Neural cell (in vitro differentiated cells): ENCODE results near the gene WNT4. TPM values are rescaled to one million over a fixed set of nuclear protein-coding genes. Genes with fewer than 3 reads are reported as not detected.
A peak's percentile ranks its signal among the peaks of the same experiment; 100 is the strongest.

Experiments used
- H2AFZ ChIP-seq: fragments of 200-600, 300-800 bp; sonication (generic), shearing (Covaris generic); 2 replicates; pipeline ENCODE4 v1.6.0; 2014; ENCODE audit warnings: low read depth, mild to moderate bottlenecking, antibody characterized with exemption, low read length, moderate library complexity
- H3F3A ChIP-seq: fragments of 200-600 bp; shearing (Covaris generic); 2 replicates; pipeline ENCODE4 v1.6.1; 2016; ENCODE audit warnings: mild to moderate bottlenecking, moderate library complexity, mixed read lengths, antibody characterized with exemption, low read length; ENCODE audit not compliant: insufficient read depth, poor library complexity, severe bottlenecking
- H3K27ac ChIP-seq: fragments of 200-600, 300-800 bp; sonication (generic), shearing (Covaris generic); 2 replicates; pipeline ENCODE4 v1.5.1; 2014; ENCODE audit warnings: mild to moderate bottlenecking, low read length, moderate library complexity
- H3K27me3 ChIP-seq: fragments of 300-800, 200-600 bp; sonication (generic), shearing (Covaris generic); 2 replicates; pipeline ENCODE4 v1.6.0; 2014; ENCODE audit warnings: mild to moderate bottlenecking, low read depth, low read length, moderate library complexity; ENCODE audit not compliant: insufficient read depth
- H3K36me3 ChIP-seq: fragments of 300-800, 200-600 bp; sonication (generic), shearing (Covaris generic); 2 replicates; pipeline ENCODE4 v1.5.1; 2014; ENCODE audit warnings: mild to moderate bottlenecking, antibody characterized with exemption, low read length, moderate library complexity; ENCODE audit not compliant: insufficient read depth
- H3K4me2 ChIP-seq: fragments of 300-800, 200-600 bp; sonication (generic), shearing (Covaris generic); 2 replicates; pipeline ENCODE4 v1.6.0; 2014; ENCODE audit warnings: mild to moderate bottlenecking, low read length
- H3K4me3 ChIP-seq: fragments of 300-800, 200-600 bp; sonication (generic), shearing (Covaris generic); 2 replicates; pipeline ENCODE4 v1.5.1; 2014; ENCODE audit warnings: mild to moderate bottlenecking, low read length, moderate library complexity
- H3K79me2 ChIP-seq: fragments of 200-600 bp; shearing (Covaris generic); replicated peaks from 2 replicates; pipeline ENCODE4 v1.6.0; 2014; ENCODE audit warnings: mild to moderate bottlenecking, low read length, moderate library complexity; ENCODE audit not compliant: insufficient read depth
- H3K9ac ChIP-seq: fragments of 300-800, 200-600 bp; sonication (generic), shearing (Covaris generic); 2 replicates; pipeline ENCODE4 v1.6.1; 2016; ENCODE audit warnings: mild to moderate bottlenecking, low read length, mixed read lengths
- H3K9me2 ChIP-seq: fragments of 200-600 bp; shearing (Covaris generic); 2 replicates; pipeline ENCODE4 v1.6.1; 2016; ENCODE audit warnings: mild to moderate bottlenecking, low read length, mixed read lengths; ENCODE audit not compliant: insufficient read depth
- H3K9me3 ChIP-seq: fragments of 200-600, 300-800 bp; sonication (generic), shearing (Covaris generic); 2 replicates; pipeline ENCODE4 v1.6.1; 2016; ENCODE audit warnings: mild to moderate bottlenecking, mixed run types, low read length, moderate library complexity, mixed read lengths
- H4K20me1 ChIP-seq: fragments of 200-600 bp; shearing (Covaris generic); 2 replicates; pipeline ENCODE4 v1.6.1; 2016; ENCODE audit warnings: mild to moderate bottlenecking, mixed run types; ENCODE audit not compliant: insufficient read depth
- CTCF ChIP-seq: fragments of 450-650 bp; IDR thresholded peaks from 2 replicates; pipeline ENCODE4 v1.5.1; 2014; ENCODE audit warnings: antibody characterized with exemption, mild to moderate bottlenecking, moderate library complexity; ENCODE audit not compliant: poor library complexity, severe bottlenecking
- EP300 ChIP-seq: fragments of 450-650 bp; conservative IDR thresholded peaks from 2 replicates; pipeline ENCODE4 v1.6.1; 2014; ENCODE audit warnings: antibody characterized with exemption, mild to moderate bottlenecking, moderate library complexity; ENCODE audit not compliant: poor library complexity, severe bottlenecking
- EZH2 ChIP-seq: fragments of 200-600, 300-800 bp; shearing (Covaris generic), sonication (generic); IDR thresholded peaks from 2 replicates; pipeline ENCODE4 v1.6.1; 2014; ENCODE audit warnings: antibody characterized with exemption, low read length, borderline replicate concordance, mild to moderate bottlenecking; ENCODE audit not compliant: insufficient read depth, poor library complexity, severe bottlenecking
- MXI1 ChIP-seq: fragments of 450-650 bp; conservative IDR thresholded peaks from 2 replicates; pipeline ENCODE4 v1.6.1; 2014; ENCODE audit warnings: antibody characterized with exemption, mild to moderate bottlenecking; ENCODE audit not compliant: poor library complexity, severe bottlenecking
- POLR2AphosphoS5 ChIP-seq: IDR thresholded peaks from 2 replicates; pipeline ENCODE4 v1.6.1; 2012
- RAD21 ChIP-seq: fragments of 450-650 bp; conservative IDR thresholded peaks from 2 replicates; pipeline ENCODE4 v1.6.1; 2014; ENCODE audit warnings: antibody characterized with exemption, mild to moderate bottlenecking, moderate library complexity
- SMC3 ChIP-seq: fragments of 450-650 bp; conservative IDR thresholded peaks from 2 replicates; pipeline ENCODE4 v1.6.1; 2014; ENCODE audit warnings: antibody characterized with exemption, mild to moderate bottlenecking, moderate library complexity; ENCODE audit not compliant: poor library complexity
- TAF1 ChIP-seq: IDR thresholded peaks from 2 replicates; pipeline ENCODE4 v1.6.1; 2012; ENCODE audit warnings: low read depth
- polyA plus RNA-seq: library from polyadenylated mRNA; depleted of rRNA; stranded (reverse); fragments of >200 nt; gene quantifications from 2 replicates; pipeline ENCODE4 v1.2.3, GENCODE V29; 2014
- TF ChIP-seq, protein P1 (sequence below): IDR thresholded peaks from 2 replicates; pipeline ENCODE4 v1.6.1; 2012; ENCODE audit warnings: borderline replicate concordance

The WNT4 gene
- polyA plus RNA-seq, 1 donor from 2014 or later, result 5.1 TPM

- Histone ChIP-seq H3K4me2 (no peak overlapping the region), H4K20me1 (no peaks in the 10 kb centered on the region), H3K9me3 (no peaks in the 10 kb centered on the region), H2AFZ (no peak overlapping the region), H3K9ac (peak overlapping the region; percentile 5), H3K36me3 (no peaks in the 10 kb centered on the region), H3F3A (no peaks in the 10 kb centered on the region), H3K79me2 (no peaks in the 10 kb centered on the region), H3K27ac (no peak overlapping the region), H3K9me2 (no peaks in the 10 kb centered on the region), H3K27me3 (no peaks in the 10 kb centered on the region), H3K4me3 (no peak overlapping the region)
- TF ChIP-seq SMC3, result no peak
- no peak for TF ChIP-seq EP300
- no peak for TF ChIP-seq TAF1
- no peak for TF ChIP-seq CTCF
- TF ChIP-seq, protein P1, sequence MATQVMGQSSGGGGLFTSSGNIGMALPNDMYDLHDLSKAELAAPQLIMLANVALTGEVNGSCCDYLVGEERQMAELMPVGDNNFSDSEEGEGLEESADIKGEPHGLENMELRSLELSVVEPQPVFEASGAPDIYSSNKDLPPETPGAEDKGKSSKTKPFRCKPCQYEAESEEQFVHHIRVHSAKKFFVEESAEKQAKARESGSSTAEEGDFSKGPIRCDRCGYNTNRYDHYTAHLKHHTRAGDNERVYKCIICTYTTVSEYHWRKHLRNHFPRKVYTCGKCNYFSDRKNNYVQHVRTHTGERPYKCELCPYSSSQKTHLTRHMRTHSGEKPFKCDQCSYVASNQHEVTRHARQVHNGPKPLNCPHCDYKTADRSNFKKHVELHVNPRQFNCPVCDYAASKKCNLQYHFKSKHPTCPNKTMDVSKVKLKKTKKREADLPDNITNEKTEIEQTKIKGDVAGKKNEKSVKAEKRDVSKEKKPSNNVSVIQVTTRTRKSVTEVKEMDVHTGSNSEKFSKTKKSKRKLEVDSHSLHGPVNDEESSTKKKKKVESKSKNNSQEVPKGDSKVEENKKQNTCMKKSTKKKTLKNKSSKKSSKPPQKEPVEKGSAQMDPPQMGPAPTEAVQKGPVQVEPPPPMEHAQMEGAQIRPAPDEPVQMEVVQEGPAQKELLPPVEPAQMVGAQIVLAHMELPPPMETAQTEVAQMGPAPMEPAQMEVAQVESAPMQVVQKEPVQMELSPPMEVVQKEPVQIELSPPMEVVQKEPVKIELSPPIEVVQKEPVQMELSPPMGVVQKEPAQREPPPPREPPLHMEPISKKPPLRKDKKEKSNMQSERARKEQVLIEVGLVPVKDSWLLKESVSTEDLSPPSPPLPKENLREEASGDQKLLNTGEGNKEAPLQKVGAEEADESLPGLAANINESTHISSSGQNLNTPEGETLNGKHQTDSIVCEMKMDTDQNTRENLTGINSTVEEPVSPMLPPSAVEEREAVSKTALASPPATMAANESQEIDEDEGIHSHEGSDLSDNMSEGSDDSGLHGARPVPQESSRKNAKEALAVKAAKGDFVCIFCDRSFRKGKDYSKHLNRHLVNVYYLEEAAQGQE, result no peak
- no peak for TF ChIP-seq POLR2AphosphoS5
- no peak for TF ChIP-seq MXI1
- TF ChIP-seq EZH2, result no peak
Observed at GRCh38 chr1:22133931-22134324, 9.0 kb downstream of the WNT4 start.

GRCh38 chr1:22133247-22133930 is 9.5 kb downstream of the WNT4 start:
- no peaks in the 10 kb centered on the region for H3K79me2 ChIP-seq
- H3K4me2 ChIP-seq, result no peak overlapping the region
- TF ChIP-seq CTCF (no peak), EZH2 (no peak), EP300 (no peak), MXI1 (no peak), RAD21 (no peak), SMC3 (no peak), TAF1 (no peak), POLR2AphosphoS5 (no peak)
- TF ChIP-seq, protein P1, result no peak
- H4K20me1 ChIP-seq, result no peaks in the 10 kb centered on the region
- no peak overlapping the region for H3K4me3 ChIP-seq
- no peak overlapping the region for H2AFZ ChIP-seq
- no peaks in the 10 kb centered on the region for H3K9me2 ChIP-seq
- H3F3A ChIP-seq, result no peaks in the 10 kb centered on the region
- no peak overlapping the region for H3K27ac ChIP-seq
- no peaks in the 10 kb centered on the region for H3K27me3 ChIP-seq
- no peaks in the 10 kb centered on the region for H3K36me3 ChIP-seq
- no peaks in the 10 kb centered on the region for H3K9me3 ChIP-seq
- peak overlapping the region; percentile 5 for H3K9ac ChIP-seq
